GM19438 (cell line): ENCODE data around the gene PKD1.
"Not testable (repeated sequence)": the region's sequence is repeated elsewhere in the genome, so short reads cannot be mapped to it uniquely, and the experiment has no call there.

Experiments
- ATAC-seq: cut with Tn5 transposase; IDR thresholded peaks from one replicate; pipeline ENCODE4 v1.9.1; 2021; ENCODE audit warnings: low read depth; ENCODE audit not compliant: unreplicated experiment

The PKD1 gene

GRCh38 chr16:2126161-2126743, 9.4 kb downstream of the PKD1 start:
- ATAC-seq: not testable (repeated sequence)

GRCh38 chr16:2125609-2126008, 10.1 kb downstream of the PKD1 start:
- not testable (repeated sequence) for ATAC-seq

GRCh38 chr16:2124694-2125444, 10.8 kb downstream of the PKD1 start:
- ATAC-seq: not testable (repeated sequence)

GRCh38 chr16:2124377-2124693, 11.4 kb downstream of the PKD1 start:
- ATAC-seq: not testable (repeated sequence)

- ATAC-seq: not testable (repeated sequence)
These were observed 11.9 kb downstream of the PKD1 start for GRCh38 chr16:2123706-2124376.

- ATAC-seq: not testable (repeated sequence)
These were observed 12.6 kb downstream of the PKD1 start for GRCh38 chr16:2122934-2123683.

- ATAC-seq: no peak
These were observed 13.3 kb downstream of the PKD1 start for GRCh38 chr16:2122429-2122828.

- no peak for ATAC-seq
These were observed 13.8 kb downstream of the PKD1 start for GRCh38 chr16:2121853-2122252.

GRCh38 chr16:2121325-2121724, 14.4 kb downstream of the PKD1 start:
- ATAC-seq: not testable (repeated sequence)

GRCh38 chr16:2117960-2118722, 17.6 kb downstream of the PKD1 start:
- not testable (repeated sequence) for ATAC-seq

- ATAC-seq: not testable (repeated sequence)
These were observed 18.4 kb downstream of the PKD1 start for GRCh38 chr16:2117341-2117740.

- not testable (repeated sequence) for ATAC-seq
These were observed 19.3 kb downstream of the PKD1 start for GRCh38 chr16:2116428-2116827.

GRCh38 chr16:2115591-2115973, 20.1 kb downstream of the PKD1 start:
- no peak for ATAC-seq

- ATAC-seq: not testable (repeated sequence)
These were observed 20.7 kb downstream of the PKD1 start for GRCh38 chr16:2114885-2115590.

GRCh38 chr16:2114225-2114624, 21.5 kb downstream of the PKD1 start:
- ATAC-seq: not testable (repeated sequence)

- ATAC-seq: not testable (repeated sequence)
These were observed 23.1 kb downstream of the PKD1 start for GRCh38 chr16:2112539-2113106.

- ATAC-seq: not testable (repeated sequence)
These were observed 24.0 kb downstream of the PKD1 start for GRCh38 chr16:2111412-2112335.

- not testable (repeated sequence) for ATAC-seq
These were observed 24.7 kb downstream of the PKD1 start for GRCh38 chr16:2111009-2111353.
